ENCODE data around the gene RIOX2.

The RIOX2 gene

DNA sequence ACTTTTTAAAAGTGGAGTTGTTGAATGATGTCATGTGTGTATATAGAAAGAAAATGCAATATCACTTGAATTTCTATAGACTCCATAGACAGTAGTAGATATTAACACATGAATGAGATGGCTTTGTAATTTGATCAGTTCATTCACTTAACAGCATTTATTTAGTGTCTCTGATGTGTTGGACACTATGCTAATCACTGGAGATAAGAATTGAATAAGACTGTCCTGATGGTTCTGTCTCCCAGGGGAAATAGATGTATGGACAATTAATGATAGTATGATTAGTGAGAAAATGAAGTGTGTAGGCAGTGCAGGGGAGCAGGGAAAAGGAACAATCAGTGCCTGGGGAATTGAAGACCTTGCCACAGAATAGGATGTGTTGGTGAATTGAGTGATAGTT, 72.9 kb downstream of the RIOX2 start:
- in situ Hi-C loops (cut with MboI; ENCODE audit: low pct_unique_long_range_greater_than_20kb, low sequenced_read_pairs, unreplicated experiment) = no loop called here
- TF ChIP-seq, protein P1, sequence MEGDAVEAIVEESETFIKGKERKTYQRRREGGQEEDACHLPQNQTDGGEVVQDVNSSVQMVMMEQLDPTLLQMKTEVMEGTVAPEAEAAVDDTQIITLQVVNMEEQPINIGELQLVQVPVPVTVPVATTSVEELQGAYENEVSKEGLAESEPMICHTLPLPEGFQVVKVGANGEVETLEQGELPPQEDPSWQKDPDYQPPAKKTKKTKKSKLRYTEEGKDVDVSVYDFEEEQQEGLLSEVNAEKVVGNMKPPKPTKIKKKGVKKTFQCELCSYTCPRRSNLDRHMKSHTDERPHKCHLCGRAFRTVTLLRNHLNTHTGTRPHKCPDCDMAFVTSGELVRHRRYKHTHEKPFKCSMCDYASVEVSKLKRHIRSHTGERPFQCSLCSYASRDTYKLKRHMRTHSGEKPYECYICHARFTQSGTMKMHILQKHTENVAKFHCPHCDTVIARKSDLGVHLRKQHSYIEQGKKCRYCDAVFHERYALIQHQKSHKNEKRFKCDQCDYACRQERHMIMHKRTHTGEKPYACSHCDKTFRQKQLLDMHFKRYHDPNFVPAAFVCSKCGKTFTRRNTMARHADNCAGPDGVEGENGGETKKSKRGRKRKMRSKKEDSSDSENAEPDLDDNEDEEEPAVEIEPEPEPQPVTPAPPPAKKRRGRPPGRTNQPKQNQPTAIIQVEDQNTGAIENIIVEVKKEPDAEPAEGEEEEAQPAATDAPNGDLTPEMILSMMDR (IDR thresholded peaks at IDR 0.05; ENCODE audit: extremely low read depth, insufficient read depth, missing control alignments) = no peak
- no peak for DNase-seq (ENCODE audit: low spot score)

GRCh38 chr3:97896547-97896946, 75.7 kb downstream of the RIOX2 start:
- DNase-seq (ENCODE audit: low spot score) = no peak
- TF ChIP-seq, protein P1 (IDR thresholded peaks at IDR 0.05; ENCODE audit: extremely low read depth, insufficient read depth, missing control alignments) = peak; percentile 2
- in situ Hi-C loops (cut with MboI; ENCODE audit: low pct_unique_long_range_greater_than_20kb, low sequenced_read_pairs, unreplicated experiment) = no loop called here

GRCh38 chr3:97896129-97896528, 76.1 kb downstream of the RIOX2 start:
- in situ Hi-C loops (cut with MboI; ENCODE audit: low pct_unique_long_range_greater_than_20kb, low sequenced_read_pairs, unreplicated experiment) = no loop called here
- DNase-seq (ENCODE audit: low spot score) = no peak
- TF ChIP-seq, protein P1 (IDR thresholded peaks at IDR 0.05; ENCODE audit: extremely low read depth, insufficient read depth, missing control alignments) = no peak

DNA sequence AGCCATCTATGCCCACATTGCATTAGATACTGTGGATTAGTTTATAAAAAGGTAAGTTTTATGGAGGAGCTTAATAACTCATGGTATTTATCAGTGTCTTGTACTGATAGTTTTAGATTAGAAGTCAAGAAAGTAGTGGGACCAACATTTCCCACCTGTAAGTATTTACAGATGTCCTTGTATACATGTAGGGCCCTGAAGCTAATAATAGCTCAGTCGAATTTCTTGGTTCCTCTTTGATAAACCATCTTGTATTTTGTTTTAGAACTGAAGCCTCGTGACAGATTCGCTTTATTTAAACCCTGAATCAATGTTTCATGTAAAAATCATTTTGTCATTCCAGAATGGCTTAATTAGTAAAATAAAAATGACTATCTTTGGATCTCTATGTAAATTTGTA, 77.0 kb downstream of the RIOX2 start:
- in situ Hi-C loops (cut with MboI; ENCODE audit: low pct_unique_long_range_greater_than_20kb, low sequenced_read_pairs, unreplicated experiment) = no loop called here
- no peak for DNase-seq (ENCODE audit: low spot score)
- TF ChIP-seq, protein P1 (IDR thresholded peaks at IDR 0.05; ENCODE audit: extremely low read depth, insufficient read depth, missing control alignments) = no peak

DNA sequence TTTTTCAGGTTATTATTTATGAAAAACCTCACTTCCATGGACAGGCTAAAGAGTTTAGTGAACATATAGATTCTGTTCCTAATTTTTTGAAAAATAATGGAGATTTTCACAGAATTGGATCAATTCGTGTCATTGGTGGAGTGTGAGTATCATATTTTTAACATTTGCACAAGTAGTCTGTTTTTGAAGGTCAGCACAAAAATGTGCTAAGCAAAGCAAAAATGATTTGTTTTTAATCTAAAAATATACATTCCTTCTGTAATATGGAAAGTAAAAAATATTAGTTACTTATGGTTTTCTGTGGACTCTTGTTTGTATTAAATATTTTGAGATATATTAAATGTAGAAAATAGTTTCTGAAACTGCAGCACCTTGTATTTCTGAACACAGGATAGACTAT, 79.4 kb downstream of the RIOX2 start:
- no peak for DNase-seq (ENCODE audit: low spot score)
- in situ Hi-C loops (cut with MboI; ENCODE audit: low pct_unique_long_range_greater_than_20kb, low sequenced_read_pairs, unreplicated experiment) = no loop called here
- TF ChIP-seq, protein P1 (IDR thresholded peaks at IDR 0.05; ENCODE audit: extremely low read depth, insufficient read depth, missing control alignments) = no peak
